ENCODE measurements around the gene AIPL1.

The AIPL1 gene

DNA sequence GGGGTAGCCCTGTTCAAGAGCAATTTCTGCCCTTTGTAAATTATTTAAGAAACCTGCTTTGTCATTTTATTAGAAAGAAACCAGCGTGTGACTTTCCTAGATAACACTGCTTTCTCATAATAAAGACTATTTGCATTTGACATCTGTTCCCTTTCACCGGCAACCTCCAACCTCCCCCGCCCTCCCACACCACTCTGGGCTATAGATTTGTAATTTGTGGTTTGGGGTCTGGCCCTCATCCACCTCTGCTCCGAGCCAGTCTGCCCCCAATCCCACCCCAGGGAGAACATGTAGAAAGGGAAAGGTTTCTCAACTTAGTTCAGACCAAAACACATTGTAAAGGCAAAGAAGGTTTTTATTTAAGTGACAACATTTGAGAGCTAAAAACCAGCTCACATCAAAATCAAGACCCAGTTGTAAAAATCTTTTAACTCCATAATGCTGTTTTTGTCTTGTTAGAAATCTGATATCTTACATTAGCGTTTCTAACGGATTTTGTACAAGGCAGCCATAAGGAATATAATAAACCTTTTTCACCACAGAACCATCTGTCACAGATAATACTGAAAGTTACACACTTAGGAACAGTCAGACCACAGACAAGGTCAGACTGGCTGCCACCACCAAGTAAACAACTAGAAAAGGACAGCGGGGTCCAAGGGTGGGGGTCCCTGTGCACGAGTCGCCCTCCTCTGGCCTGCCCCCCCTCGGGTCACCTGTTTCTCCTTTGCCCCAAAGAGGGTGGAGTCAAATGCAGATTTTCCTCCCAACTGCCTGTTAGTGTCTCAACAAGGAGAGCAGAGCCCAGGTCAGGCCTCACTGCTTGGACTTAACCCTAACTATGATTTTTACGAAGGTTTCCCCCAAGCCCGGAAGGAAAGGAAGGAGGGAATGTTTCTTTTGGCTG, 16.3 kb upstream of the AIPL1 start:
- DNase-seq (ENCODE audit: low read depth), result no peak

DNA sequence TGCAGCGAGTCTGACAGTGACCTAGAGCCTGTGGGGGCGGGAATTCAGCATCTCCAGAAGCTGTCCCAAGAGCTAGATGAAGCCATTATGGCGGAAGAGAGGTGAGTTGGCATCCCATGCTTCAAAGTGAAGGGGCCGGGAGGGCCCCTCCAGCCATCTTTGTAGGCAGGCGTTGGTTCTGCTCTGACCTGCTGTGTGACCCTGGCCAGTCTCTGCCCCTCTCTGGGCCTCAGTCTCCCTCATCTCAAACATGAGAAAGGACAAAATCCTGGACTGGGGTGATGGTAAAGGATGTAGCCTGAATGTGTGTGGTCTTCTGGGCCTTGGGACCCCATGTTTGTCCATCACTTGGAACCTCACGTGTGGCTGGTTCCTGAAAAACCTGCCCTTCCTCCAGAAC, 14.4 kb upstream of the AIPL1 start:
- DNase-seq (ENCODE audit: low read depth), result no peak

DNA sequence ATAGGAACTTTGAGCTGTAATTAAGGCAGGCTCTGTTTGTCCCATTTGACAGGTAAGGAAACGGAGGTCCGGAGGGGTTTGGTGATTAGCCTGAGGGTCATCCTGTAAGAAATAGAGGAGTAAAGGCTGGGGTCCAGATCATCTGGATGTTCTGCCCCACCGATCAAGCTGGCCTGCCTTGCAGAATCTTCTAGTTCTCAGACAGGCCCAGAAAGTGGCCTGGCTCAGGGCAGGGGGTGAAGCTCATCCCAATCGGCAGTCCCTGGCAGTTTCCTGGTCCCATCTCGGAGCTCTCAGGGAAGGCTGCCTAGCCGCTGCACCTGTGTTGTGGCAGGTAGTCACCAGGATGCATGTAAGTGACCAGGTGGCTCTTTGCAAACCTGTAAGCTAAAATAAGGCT, 13.6 kb upstream of the AIPL1 start:
- DNase-seq (ENCODE audit: low read depth), result no peak

DNA sequence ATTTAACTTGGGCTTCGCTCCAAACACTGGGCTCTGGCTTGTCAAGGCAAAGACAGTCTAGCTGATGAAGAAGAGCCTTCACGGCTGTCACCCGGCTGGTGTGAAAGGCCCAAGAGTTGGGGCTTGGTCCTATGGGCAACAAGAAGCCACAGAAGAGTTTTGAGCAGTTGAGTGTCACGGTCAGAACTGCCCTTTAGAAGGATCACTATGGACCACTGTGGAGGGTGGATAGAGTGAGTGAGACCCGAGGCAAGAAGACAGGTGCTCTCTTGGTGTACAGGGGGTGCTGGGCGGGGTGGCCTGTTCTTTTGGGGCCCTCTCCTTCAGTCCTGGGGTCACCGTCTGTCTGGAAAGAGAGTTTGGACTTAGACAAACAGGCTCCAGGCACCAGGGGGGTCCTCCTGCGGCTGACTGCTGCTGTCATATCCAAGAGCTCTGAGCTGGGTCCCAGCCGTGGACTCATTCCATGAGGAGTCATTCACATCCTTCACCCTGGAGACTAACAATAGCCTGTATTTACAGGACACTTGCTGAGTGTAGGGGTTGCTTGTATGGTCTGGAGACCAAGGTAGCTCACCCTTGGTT, 11.7 kb upstream of the AIPL1 start:
- DNase-seq (ENCODE audit: low read depth), result no peak

DNA sequence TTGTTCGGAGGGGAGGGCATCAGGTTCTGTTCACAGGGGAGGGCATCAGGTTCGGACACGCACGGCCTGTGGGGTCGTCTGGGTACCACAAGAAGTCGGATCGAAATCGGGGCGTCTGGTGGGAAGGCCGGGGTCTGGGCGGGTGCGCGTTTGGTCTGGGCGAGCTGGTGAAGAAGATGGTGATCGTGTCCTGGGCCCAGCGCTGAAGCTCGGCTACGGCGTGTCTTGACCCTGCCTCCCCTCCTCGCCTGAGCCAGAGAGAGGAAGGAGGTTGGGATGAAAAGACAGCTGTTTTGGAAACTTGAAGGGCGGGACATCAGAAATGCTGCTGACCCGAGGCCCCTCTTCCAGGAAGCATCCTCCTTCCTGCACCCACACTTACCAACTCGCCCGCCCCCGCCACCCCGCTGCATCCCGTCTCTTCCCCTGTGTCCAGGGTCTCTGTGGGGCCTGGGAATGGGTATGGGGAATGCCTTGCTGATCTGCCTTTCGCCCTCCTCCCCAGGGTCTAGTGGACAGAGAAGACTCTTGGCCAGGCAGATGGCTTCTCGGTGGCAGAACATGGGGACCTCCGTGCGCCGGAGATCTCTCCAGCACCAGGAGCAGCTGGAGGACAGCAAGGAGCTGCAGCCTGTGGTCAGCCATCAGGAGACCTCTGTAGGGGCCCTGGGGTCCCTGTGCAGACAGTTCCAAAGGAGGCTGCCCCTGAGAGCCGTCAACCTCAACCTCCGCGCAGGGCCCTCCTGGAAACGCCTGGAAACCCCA, 9.8 kb upstream of the AIPL1 start:
- DNase-seq (ENCODE audit: low read depth), result no peak

DNA sequence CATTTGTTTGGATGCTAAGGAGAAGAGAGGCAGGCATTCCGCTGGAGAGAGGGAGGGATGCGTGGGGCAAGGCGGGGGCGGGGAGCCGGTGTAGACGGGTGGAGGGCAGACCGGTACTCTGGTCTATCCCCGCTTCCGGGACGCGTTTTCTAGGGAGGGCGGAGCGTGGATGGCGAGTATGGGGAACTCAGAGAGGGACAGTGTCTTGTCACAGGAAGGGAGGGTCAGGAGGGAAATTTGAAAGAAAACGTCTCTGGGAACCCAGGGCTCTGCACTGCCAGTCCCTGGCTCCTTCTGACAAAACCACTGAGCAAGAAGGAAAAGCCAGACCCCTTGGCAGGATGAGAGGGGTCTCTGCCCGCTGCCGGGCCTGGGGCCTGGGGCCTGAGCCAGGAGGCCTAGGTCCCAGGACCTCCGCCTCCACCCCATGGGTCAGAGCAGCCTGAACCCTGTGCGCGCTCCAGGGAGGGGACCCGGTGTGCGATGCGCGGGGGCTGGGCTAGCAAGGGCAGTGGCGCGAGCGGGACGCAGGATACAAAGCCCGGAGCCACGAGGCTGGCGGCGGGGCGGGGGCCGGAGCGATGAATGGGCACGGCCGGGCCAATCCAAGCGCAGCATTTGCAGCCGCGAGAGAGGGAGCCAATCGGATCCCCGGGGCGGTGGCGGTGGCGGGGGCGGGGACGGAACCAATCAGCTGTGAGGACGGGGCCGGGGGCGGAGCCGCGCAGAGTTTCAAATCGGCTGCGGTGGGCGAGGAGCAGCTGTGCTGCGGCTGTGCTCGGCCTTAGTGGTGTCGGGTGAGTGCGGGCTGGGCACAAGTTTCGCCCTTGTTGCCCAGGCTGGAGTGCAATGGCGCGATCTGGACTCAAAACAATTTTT, 9.0 kb upstream of the AIPL1 start, which contains the start of gene PIMREG:
Gene PIMREG, plus strand, starts transcription at position 764 of the 879 bp plus-strand sequence. CDS start 656 bp downstream, outside the sequence.
- peak; percentile 86 for DNase-seq (ENCODE audit: low read depth)

DNA sequence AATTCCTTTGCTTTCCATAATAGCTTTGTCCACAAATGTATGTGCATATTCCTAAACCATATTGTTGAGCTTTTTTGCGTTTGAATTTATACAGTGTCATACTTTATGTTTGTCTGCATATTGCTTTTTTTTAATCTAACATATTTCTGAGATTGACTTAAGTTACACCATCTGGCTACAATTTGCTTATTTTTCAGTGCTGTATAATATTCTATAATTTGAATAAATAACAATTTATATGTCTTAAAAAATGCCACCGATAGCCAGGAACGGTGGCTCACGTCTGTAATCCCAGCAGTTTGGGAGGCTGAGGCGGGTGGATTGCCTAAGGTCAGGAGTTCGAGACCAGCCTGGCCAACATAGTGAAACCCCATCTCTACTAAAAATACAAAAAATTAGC, 7.9 kb upstream of the AIPL1 start:
- DNase-seq (ENCODE audit: low read depth), result no peak

DNA sequence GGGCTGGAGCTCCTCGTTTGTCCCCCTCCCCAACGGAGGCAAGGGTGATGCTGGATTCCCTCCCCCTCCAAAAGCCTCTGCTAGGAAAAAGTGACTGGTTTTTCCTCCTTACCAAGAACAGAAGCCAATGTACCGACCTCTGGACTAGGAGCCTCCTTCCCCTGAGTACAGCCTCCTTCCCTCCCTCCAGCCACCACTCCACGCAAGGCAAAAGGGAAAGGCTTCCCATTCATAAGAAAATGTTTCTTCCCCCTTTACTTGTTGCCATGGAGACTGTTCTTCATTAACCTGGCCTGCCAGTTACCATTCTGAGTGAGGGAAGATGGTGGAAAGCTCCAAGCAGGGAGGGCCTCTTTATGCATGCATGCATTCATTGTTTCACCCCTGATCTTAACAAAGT, 5.0 kb upstream of the AIPL1 start:
- DNase-seq (ENCODE audit: low read depth), result no peak

DNA sequence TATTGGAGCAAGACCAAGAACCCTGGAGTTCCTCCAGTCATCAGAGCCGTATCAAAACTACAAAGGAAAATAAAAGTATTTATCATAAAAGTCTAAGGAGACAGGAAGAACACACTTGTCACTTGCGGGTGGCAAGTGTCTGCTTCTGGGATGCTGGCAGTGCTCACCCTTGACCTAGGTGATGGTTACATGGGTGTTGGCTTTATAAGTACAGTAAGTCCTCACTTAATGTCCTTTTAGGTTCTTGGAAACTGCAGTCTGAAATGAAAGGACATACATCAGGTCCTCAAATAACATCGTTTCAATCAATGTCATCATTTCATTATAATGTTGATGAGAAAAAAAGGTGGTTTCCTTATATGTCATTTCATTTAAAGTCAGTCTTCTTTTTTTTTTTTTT, 3.0 kb upstream of the AIPL1 start:
- no peak for DNase-seq (ENCODE audit: low read depth)

DNA sequence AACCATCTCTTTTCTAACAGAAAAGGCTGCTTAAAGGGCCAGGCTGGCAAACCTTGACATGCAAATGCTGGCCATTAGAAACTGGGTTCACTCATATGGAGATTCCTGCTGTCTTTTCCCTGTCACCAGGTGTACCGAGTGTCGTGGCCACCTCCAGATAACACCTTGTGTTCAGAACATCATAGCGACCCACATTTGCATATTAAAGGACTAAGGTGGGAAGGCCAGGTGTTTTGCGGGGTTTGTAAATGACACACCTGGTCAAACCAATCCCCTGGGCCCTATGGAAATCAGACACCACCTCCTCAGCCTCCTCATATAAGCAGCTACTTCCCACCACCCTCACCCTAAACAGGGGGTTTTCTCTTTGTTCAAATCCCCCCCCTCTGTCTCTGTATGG, 2.5 kb upstream of the AIPL1 start:
- no peak for DNase-seq (ENCODE audit: low read depth)

DNA sequence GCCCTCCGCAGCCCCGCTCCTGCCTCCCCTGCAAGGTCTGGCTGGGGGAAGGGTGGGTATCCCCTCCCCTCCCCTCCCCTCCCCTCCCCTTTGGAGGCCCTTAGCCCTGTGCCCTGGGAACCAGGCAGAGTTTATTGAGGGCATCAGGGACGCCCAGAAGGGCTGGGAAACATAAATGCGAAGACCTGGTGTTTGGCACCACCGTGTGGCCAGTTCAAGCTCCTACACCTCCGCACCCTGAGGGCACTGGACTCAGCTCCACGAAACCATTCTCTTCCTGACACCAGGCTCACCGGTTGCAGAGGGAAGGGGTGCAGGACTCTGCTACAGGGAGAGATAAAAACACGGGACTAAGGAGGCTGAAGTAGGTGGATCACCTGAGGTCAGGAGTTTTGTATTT, 1.0 kb upstream of the AIPL1 start:
- peak; percentile 33 for DNase-seq (ENCODE audit: low read depth)

DNA sequence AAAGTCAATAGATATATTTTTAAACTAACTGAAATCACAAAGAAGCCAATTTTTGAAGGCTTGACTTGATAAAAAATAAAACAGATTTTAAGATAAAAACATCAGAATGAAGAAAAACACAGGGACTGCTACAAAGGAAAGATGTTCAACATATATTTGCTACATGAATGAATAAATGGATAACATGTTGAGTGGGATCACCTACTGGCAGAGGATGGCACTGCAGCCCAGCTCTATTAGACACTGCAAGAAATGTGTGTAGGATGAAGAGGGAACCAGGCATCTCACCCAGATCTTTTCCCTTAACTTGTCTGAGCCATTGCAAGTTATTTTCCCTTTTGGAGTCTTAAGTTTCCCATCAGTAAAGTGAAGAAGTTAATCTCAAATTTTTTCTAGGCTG, 4.2 kb downstream of the AIPL1 start:
- DNase-seq (ENCODE audit: low read depth), result no peak

DNA sequence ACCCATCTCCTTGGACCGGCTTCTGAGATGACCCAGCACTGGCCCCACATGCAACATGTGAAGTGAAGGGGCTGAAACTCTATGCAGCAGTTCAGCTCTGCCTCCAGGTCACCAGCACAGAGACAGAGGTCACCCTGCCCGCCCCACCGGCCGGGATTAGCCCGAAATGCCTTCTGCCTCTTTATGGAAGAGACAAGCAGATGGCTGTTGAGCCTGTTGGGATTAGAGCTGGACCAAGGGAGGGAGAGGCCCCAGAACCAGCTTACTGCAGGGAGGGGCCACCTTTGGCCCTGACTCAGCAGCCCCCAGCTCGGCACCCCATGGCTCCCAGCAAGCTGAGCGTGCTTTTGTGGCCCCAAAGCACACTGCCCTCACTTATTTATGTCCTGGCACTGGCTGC, 5.7 kb downstream of the AIPL1 start:
- no peak for DNase-seq (ENCODE audit: low read depth)

DNA sequence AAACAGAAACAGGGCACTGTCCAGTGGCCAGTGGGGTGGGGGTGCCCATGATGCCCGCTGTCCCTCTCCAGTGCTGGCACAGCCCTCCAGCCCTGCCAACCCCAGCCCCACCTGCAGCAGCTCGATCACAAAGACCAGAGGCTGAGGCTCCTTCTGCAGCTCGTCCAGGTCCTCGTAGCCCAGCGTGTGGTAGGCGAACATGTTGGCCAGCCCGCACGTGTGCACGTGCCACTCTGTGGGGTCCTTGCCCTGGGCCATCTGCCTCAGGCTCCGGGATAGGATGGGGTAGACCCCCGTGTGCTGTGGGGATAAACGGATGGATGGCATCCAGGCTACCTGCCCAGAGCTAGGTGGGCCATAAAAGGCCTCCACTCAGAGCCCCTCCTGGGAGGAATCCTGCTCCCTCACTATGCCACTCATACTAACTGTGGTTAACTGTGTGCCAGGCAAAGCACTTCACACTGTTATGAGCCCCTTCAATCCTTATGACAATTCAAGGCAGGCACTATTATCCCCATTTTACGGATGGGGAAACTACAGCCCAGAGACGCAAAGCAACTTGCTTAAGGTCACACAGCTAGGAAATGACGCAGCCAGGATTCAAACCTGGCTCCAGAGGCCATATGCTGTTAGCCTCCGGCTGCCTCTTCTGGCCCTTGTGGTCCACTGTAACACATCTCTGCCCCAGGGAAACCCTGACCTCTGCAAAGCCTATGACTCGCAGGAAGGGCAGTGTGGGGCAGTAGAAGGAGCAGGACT, 6.5 kb downstream of the AIPL1 start:
- no peak for DNase-seq (ENCODE audit: low read depth)

DNA sequence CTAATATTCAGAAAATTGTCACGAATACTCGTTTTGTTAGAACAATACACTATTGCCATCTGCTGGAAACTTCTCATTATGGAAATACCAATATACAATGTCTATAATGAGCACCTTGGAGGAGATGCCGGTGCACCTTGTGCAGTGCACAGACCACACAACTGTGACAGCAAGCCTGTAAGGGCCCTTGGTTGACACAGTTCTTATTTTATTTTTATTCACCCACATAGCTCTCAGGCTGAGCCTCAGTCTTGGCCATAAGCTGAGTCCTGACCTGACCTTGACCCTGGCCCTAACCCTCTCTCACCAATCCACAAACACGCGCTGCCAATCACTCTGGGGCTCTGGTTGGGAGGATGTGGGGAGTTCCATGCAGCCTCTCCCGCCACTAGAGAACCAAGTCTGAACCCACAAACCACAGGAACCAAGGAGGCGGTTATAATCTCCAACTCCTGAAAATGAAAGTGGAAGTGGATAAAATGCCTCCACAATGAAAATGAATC, 7.6 kb downstream of the AIPL1 start:
- DNase-seq (ENCODE audit: low read depth), result no peak

DNA sequence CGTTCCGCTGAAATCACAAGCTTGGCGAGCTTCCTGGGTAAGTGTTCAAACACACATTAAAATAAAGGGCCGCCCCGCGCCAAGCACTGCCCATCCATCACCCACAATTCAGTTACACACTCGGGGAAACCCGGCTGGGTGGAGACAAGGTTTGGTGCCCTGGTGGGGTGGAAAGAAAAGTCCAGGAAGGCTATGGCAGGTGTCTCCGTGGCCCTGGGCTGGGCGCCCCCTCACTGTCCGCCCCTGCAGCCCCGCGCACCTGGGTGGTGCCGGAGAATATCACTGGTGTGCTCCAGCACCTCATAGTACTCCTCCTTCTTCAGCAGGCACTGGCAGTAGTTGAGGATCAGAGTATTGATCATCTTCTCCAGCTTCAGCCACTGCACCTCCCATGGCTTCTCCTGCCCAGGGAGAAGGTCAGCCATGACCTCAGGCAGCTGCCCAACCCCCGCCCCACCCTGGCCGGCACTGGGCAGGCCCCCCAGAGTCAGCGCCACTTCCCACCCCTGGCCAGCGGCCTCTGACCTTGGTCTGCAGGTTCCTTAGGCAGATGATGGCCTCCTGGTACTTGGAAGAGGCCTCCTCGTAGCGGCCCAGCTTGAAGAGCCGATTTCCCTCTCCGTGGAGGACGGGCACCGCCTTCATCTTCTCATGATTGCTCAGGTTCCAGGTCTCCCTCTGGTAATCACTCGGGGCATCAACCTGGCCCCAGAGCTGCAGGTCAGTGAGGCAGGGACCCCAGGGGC, 8.4 kb downstream of the AIPL1 start:
- DNase-seq (ENCODE audit: low read depth), result no peak

DNA sequence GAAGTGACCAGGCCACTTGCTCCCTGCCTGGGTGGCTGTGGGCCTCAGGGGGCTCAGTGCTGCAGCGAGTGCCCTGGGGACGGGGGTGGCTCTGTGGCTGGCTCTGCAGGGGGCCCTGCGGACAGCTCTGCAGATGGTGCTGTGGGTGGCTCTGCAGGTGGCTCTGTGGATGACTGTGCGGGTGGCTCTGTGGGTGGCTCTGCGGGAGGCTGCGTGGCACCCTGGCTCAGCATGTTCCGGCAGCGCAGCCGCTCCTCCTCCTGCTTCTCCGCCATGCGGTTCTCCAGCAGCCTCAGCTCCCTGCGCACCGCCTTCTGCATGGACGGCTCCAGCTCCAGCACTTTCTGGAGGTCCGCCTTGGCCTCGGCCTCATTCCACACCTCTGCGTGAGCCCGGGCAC, 9.5 kb downstream of the AIPL1 start:
- DNase-seq (ENCODE audit: low read depth), result no peak

DNA sequence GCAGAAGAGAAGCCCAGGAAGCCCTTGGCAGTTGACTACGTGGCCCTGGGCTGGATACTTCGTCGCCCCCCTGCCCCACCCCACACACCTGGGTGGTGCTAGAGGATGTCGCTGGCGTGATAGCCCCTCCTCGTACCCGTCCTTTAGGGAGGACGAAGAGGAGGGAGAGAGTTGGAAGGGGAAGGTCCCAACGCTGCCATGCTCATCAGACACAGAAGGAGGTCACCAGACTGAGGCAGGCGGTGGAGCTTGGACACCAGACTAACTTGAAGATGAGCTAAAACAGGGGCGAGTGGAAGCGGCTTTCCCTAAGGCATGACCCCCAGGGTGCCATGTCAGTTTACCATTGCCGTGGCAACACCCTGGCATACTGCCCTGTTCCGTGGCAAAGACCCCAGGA, 11.0 kb downstream of the AIPL1 start:
- DNase-seq (ENCODE audit: low read depth), result no peak

DNA sequence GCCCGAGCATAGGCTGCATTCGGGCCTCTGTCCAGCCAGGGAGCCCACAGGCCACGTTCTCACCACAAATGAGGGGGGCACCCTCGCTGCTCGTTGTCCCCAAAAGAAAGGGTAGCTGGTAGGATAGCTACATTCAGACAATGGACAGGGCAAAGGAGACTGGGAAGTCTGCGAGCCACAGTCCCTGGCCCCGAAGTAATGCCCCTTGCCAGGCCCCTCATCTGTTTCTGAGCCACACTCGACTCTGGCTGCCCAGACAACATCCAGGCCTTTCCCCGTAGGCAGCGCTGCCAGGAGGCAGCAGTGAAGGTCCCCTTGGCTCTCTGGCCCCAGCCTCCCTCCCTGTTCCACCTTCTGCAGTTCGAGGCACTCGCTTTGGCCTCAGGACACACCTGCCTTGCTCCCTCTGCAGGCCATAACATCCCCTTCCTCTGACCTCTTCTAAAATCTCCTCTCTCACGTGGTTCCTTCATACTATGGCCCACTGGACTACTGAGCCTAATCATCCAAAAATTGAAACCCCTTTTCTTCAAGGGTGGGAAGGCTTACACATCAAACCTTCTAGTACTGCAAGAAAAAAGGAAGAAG, 12.2 kb downstream of the AIPL1 start:
- no peak for DNase-seq (ENCODE audit: low read depth)
